ENCODE data around the gene TXNDC15.
A peak's percentile ranks its signal among the peaks of the same experiment; 100 is the strongest.
"Not testable (repeated sequence)": the region's sequence is repeated elsewhere in the genome, so short reads cannot be mapped to it uniquely, and the experiment has no call there.

Gene TXNDC15, protein sequence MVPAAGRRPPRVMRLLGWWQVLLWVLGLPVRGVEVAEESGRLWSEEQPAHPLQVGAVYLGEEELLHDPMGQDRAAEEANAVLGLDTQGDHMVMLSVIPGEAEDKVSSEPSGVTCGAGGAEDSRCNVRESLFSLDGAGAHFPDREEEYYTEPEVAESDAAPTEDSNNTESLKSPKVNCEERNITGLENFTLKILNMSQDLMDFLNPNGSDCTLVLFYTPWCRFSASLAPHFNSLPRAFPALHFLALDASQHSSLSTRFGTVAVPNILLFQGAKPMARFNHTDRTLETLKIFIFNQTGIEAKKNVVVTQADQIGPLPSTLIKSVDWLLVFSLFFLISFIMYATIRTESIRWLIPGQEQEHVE

DNA sequence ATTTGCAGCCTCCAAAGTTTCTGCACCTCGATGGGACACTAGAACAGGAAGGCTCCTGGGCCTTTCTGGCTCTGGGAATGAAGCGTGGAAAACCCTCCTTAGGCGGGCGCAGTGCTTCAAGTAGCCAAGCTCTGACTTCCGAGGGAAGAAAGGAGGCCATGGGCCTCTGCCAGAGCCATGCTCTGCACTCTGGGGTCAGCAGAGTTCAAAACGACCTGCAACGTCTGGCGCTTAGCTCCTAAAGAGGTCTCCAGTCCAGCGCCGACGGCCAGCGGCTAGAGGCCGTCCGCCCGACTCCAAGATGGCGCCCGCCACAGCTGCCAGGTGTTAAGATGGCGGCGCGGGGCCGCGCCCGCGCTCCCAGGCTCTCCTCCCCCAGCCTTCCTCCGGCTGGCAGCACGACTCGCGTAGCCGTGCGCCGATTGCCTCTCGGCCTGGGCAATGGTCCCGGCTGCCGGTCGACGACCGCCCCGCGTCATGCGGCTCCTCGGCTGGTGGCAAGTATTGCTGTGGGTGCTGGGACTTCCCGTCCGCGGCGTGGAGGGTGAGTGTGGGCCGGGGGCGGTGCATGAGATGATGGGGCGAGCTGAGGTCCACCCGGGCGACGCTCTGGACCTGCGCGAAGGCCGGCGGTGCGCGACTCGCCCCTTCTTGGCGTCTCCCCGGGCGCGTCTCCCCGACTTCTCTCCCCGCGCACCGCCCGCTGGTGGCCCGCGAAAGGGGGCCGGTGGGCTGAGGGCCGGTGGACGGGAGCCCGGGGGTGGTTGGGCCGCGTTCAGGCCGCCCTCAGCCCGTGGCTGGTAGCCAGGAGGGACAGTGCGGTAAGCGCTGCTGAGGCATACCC lies at the start of gene TXNDC15:
Gene TXNDC15 (plus strand): TSS at position 385 of the 844 bp plus-strand sequence. CDS start 57 bp downstream, at position 442.
- peak; percentile 72 for DNase-seq (ENCODE audit: low read depth)

DNA sequence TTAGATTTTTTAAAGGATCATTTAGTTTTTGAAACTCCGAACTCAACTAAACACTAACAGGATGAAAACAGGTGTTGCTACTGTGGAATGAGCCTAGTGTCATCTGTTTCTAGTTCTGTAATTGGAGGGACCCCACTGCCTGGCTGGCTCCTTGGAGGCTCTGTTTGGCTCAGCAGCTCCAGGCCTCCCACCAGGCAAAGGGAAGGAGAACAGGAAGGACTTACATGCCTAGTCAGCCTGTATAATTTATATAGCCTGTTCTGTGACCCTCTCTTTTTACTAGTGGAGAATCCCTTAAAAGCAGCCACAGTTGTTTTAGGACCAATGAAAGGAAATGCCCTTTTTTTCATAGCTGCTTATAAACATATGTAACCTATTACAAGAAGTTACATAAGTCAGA lies 49.5 kb upstream of the TXNDC15 start:
- no peak for DNase-seq (ENCODE audit: low read depth)

DNA sequence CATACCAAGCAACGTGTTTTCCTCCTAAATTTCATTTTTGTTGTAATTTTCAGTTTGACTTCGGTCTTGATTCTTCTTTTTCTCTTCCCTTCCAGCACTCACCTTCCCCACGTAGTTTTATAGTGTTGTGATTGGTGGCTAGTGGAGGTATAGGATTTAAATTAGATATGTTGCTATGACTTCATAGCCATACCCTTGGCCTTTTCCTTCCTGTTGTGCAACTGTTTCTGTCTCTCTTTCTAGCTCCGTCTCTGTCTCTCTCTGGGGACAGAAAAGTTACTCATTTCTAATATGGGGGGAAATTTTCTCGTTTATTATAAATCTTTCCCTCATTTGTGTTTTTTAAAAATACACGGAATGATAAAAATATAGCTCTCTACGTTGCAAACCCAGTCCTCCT lies 49.0 kb upstream of the TXNDC15 start:
- no peak for DNase-seq (ENCODE audit: low read depth)

DNA sequence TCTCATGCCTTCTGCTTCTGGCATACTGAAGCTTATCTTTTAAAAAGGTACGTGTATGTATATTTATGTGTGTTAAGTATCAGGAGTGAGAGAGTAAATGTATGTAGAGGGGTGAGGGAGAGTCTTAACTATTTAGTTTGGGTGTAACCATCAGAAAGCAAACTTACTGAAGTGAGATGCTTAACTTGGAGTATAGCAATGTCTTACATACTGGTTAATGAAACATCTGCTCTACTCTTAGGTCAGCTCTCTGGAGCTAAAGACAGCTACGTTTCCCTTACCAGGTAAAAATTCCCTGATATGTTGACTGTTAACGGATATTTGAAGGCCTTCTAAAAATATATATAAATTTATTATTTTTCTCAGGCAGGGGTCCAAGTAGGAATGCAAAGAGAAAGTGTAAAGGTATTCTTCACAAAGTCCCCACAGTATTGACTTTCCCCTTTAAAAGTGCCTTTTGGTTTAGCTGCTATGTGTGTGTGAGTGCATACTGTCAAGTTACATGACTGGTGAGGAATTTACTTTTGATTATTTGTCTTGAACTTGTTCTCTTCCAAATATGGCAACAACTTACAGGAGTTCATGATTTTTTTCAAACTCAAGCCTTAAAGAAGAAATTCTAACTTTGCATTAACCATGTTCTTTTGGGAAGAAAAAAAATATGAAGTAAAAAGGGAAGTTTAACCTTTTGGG lies 40.7 kb upstream of the TXNDC15 start:
- no peak for DNase-seq (ENCODE audit: low read depth)

DNA sequence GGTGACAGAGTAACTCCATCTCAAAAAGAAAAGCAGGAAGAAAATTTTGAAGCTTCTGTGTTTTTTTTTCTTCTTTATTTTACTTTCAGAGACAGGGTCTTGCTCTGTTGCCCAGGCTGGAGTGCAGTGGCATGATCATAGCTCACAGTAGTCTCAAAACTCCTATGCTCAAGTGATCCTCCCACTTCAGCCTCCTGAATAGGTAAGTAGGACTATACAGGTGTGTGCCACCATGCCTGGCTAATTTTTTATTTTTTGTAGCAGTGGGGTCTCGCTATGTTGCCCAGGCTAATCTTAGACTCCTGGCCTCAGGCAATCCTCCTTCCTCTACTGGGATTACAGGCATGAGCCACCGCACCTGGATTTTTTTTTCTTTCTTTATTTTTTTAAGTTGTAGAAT lies 38.5 kb upstream of the TXNDC15 start:
- no peak for DNase-seq (ENCODE audit: low read depth)

DNA sequence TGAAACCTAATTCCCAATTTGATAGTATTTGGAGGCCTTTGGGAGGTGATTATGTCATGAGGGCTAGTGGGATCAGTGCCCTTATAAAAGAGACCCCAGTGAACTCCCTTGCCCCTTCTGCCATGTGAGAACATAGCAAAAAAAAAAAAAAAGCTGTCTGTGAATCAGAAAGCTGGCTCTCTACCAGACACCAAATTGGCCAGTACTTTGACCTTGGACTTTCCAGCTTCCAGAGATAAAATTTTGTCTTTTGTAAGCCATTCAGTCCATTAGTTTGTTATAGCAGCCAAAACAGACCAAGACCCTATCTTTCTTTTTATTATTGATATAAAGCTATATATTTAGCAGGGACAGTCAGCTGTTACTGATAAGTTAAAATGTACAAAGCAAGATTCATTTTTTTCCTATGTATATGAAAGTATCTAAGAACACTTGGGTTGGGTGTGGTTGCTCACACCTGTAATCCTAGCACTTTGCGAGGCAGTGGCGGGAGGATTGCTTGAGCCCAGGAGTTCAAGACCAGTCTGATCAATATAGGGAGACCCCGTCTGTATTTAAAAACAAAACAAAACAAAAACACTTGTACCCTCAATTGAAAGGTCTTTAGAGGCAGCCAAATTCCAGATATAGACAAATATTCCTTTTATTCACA lies 36.5 kb upstream of the TXNDC15 start:
- no peak for DNase-seq (ENCODE audit: low read depth)

DNA sequence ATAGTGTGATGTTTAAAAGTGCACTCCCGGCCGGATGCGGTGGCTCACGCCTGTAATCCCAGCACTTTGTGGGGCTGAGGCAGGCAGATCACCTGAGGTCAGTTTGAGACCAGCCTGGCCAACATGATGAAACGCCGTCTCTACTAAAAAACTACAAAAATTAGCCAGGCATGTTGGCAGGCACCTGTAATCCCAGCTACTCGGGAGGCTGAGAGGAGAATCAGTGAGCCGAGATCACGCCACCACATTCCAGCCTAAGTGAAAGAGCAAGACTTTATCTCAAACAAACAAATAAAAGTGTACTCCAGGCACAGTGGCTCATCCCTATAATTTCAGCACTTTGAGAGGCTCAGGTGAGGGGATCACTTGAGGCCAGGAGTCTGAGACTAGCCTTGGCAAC lies 35.8 kb upstream of the TXNDC15 start:
- DNase-seq (ENCODE audit: low read depth): not testable (repeated sequence)

DNA sequence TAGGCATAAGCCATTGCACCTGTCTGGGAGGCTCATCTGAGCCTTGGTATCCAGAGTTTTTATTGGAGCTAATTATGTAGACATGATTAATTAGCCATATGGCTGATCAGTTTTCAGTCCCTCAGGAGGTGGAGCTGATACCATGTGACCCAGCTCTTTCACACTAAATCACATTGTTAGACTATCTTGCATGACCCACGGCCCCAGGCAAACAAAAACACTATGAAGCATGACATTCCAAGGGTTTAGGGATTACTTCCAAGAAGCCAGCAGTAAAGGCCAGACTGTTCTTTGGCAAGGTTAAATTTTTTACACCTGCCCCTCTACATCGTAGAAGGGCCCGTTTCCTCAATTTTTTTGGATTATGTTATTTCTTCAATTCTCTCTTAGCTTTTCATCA lies 33.4 kb upstream of the TXNDC15 start:
- no peak for DNase-seq (ENCODE audit: low read depth)

DNA sequence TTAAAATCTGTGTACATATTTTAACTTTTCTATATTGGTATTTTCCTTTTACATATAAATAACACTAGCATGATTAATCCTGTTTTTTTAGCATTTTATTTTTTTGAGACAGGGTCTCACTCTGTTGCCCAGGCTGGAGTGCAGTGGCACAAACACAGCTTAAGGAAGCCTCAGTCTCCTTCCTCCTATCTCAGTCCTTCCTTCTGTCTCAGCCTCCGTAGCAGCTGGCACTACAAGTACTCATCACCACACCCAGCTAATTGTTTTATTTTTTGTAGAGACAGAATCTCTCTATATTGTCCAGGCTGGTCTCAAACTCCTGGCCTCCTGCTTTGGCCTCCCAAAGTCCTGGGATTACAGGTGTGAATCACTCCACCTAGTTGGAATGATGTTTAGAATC lies 29.9 kb upstream of the TXNDC15 start:
- no peak for DNase-seq (ENCODE audit: low read depth)

DNA sequence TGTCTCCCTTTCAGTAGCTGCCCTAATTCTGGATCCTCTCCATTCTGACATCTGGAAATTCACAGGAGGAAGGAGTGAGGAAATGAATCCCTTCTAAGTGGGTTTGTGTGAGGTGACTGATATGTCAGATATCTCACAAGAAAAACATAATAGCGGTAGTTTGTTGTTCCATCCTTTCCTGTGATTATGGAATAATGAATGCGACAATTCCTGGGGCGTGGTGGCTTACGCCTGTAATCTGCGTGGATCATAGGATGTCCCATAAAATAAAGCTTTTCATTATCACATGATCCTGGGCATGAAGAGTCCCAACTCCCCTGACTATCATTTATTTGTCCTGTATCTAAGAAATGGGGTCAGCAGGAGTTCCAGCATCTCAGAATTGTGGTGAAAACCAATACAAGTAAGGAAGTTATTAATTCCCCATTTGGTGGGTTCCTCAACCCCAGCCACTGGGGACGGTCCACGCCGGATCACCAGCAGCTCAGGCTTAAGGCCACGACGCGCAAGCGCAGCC lies 28.8 kb upstream of the TXNDC15 start:
- DNase-seq (ENCODE audit: low read depth): no peak

DNA sequence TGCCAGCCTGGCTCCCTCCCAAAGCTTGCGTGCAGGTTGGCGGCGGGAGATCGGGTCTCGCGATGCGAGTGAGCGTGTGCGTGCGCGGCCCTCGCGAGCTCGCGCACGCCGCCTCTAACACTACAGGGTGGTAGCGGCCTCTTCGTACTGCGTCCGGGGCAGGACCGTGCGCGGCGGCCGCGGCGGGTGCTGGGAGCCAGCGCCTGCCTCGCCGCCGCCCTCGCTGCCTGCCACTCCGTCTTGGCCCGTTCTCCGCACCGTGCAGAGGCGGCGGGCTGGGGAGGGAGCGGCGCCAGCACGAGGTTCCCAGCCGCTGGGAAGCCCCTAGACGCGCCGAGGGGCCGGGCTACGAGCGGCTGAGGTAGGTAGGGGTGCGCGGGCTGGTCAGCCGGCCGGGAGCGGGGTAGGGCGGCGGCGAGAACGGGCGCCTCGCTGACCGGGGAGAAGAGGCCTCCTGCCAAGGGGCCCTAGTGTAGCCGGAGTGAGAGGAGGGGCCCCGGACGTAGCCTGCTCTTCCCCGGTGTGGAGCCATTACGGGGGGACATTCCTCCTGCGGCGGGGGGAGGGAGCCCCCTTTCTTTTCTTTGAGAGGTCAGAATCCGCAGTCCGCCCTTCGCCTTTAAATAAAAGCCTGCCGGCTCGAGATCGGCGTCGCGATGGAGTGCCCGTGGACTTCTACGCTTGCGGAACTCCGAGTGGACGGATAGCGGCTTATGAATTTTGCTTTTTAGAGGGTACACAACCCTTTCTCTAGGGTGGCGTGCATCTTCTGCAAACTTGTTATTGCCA lies 28.1 kb upstream of the TXNDC15 start, which contains the start of gene C5orf24:
Gene C5orf24 (plus strand): TSS at position 117 of the 789 bp plus-strand sequence. CDS start 8,933 bp downstream, outside the sequence.
- peak; percentile 87 for DNase-seq (ENCODE audit: low read depth)

DNA sequence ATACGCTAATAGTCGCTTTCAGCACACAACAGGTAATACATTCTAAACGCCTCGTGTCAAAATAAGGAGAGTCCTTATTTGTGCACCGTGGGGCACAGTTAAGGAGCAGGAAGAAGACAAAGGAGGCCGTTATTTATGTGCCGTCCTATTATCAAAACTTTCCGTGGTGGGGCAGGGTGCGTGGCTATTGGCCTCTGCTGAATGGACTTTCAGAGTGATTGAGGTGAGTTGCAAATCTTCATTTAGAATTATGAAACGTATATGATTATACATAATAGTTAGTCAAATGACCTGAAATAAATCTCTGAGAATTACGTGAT lies 27.6 kb upstream of the TXNDC15 start:
- DNase-seq (ENCODE audit: low read depth): no peak

DNA sequence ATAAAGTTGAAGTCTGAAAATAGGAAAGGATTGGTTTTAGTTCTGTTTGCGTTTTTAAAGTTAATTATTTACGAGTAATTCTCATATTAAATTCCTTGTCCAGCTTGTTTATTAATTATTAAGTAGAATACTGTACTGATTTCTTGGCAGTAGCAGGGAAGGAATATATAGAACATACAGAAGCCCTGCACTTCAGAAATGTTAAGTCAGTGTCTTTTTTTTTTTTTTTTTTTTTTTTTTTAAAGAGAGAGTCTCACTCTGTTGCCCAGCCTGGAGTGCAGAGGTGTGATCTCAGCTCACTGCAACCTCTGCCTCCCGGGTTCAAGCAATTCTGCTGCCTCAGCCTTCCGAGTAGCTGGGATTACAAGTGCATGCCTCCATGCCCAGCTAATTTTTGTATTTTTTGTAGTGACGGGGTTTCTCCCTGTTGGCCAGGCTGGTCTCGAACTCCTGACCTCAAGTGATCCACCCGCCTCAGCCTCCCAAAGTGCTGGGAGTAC lies 24.7 kb upstream of the TXNDC15 start:
- DNase-seq (ENCODE audit: low read depth): not testable (repeated sequence)

DNA sequence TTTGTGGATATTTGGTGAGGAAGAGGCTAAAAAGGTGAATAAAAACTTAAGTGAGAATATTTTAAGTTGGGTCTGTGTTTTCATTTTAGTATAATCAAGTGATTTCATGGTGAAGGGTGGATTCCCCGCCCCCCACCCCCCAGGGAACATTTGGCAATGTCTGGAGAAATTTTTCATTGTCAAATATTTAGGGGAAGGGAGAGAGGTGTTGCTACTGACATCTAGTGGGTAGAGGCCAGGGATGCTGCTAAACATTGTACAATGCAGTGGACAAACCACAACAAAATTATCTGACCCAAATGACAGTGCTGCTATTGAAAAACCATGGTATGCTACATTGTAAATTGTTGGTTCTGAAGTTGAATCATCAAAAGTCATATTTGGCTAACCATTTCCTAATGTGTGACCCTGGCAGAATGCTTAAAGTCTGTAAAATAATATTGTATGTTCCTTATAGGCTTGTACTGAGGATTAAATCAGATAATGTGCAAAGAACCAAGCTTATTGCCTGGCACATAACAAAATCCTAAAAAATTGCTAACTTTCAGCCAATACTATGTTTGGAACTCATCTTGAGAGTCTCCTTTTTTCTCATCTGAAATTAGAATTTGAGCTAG lies 22.8 kb upstream of the TXNDC15 start:
- DNase-seq (ENCODE audit: low read depth): no peak

DNA sequence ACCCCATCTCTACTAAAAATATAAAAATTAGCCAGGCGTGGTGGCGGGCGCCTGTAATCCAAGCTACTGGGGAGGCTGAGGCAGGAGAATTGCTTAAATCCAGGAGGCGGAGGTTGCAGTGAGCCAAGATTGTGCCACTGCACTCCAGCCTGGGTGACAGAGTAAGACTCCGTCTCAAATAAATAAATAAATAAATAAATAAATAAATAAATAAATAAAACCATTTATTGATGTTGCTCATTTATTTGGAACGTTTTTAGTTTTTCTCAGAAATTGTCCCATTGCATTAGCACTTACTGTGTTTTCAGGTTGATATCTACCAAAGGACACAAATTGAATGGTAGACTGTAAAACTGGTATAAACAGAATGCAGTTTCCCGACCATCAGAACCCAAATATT lies 17.7 kb upstream of the TXNDC15 start:
- not testable (repeated sequence) for DNase-seq (ENCODE audit: low read depth)

DNA sequence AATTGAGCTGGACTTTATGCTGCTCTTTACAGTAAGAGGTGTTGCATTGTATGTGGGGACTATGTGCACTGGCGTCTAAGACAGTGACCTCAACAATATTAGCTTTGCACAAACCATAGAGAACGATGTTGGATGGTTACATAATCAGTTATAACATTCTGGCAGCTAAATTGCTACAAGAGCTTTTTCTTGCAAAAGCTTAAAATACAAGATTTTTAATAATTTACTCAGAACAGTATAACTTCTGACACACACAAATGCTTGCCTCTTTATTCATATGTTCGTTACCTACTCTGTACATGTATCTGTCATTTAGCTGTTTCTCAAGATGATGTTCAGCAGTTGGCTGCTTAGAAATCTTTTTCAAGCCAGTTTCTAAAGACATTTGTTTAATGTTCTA lies 16.8 kb upstream of the TXNDC15 start:
- no peak for DNase-seq (ENCODE audit: low read depth)

DNA sequence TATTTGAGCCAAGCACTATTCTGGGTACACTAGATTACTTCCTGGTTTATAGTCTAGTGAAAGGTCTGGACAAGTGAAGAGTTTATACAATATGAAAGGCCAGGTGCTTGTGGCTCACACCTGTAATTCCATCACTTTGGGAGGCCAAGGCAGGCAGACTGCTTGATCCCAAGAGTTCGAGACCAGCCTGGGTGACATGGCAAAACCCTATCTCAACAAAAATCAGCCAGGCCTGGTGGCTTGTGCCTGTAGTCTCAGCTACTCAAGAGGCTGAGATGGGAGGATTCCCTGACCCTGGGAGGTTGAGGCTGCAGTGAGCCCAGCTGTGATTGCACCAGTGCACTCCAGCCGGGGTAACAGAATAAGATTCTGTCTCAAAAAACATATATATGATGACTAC lies 9.5 kb upstream of the TXNDC15 start:
- no peak for DNase-seq (ENCODE audit: low read depth)

DNA sequence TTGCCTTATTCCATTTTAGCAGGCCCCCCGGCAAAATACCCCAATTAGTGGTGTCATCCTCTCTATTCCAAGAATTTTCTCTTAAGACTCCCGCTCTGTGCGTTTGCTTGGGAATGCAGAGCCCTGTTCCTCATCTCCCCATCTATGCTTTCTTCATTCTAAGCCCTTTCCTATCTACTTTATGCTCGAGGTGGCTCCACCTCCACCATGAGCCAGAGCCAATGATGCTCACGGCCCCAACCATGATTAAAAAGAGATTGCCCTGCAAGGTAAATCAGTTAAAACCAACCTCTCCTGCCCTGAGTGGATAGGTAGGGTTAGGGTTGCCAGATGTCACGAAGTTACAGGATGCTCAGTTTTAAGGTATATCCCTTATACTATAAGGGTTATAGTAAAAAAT lies 677 bp upstream of the TXNDC15 start:
- DNase-seq (ENCODE audit: low read depth): no peak

DNA sequence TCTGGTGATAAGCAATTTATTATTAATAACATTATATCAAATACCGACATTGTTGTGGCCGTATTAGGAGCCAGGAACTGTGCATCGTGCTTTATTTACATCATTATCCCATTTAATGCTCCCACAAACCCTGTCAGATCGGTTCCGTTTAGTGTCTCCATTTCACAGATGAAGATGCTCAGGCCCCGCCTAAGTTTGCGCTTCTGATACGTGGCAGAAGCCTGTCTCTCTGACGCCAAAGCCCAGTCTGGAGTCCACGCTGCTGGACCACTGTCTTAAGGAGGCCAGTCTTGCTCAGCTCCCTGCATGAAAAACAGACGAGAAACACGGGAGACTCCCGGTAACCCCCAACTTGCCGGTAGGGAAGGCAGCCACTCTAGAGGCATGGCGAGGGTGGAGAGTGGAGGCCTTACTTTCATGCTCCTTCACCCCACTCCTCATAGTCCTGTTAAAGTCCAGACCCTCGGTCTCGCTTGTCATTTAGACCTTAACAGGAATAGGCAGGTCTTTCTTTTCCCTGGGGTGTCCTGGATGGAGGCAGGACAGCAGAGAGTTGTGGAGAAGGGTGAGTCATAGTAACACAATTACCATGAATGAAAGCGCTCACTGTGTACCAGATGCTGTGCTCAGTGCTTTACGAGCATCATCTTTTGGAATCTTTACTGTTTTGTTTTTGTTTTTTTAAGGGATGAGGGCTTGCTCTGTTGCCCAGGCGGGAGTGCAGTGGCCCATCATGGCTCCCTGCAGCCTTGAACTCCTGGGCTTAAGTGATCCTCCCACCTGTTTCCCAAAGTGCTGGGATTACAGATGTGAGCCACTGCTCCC lies 872 bp downstream of the TXNDC15 start:
- DNase-seq (ENCODE audit: low read depth): no peak

DNA sequence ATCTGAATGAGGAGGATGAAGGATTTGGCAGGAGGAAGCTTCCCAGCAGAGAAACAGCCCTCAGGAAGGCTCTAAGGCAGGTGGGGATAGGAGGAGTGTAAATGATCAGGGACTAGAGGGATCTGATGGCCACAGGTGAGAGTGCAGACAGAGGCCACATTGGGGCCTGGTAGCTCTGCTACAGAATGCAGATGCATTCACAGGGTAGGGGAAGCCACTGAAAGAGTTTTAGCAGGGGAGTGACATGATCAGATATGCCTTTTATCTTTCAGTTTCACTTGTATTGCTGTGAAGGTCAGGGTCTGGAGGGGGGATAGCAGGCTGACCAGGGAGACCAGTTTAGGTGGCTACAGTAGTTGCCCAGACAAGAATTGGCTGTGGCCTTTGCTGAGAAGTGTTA lies 3.0 kb downstream of the TXNDC15 start:
- DNase-seq (ENCODE audit: low read depth): no peak
